Thoracic aorta (tissue), 2 donors: ENCODE data around the gene TNFAIP8L2. TPM values are rescaled to one million over a fixed set of nuclear protein-coding genes. Genes with fewer than 3 reads are reported as not detected.

Experiments used
- ATAC-seq: fragments of 150-250 bp; one replicate; pipeline ENCODE4 v1.8.0; 2017; ENCODE audit warnings: low read depth; ENCODE audit not compliant: insufficient number of reproducible peaks, low FRiP score
- DNase-seq: peaks from one replicate; pipeline ENCODE4 v3.0.0-alpha.2; 2020; ENCODE audit warnings: low spot score
- H3K27ac ChIP-seq, 2 donors: fragments of 200-600 bp; sonication (generic); 1 replicate in 1 of 2; 2 replicates in 1 of 2; pipeline ENCODE4 v1.5.1; 2016; ENCODE audit warnings: mild to moderate bottlenecking in 2 of 2, moderate library complexity in 2 of 2
- H3K27me3 ChIP-seq: fragments of 200-600 bp; sonication (generic); replicated peaks from 2 replicates; pipeline ENCODE4 v1.6.0; 2016; ENCODE audit warnings: mild to moderate bottlenecking; ENCODE audit not compliant: insufficient read depth
- H3K36me3 ChIP-seq: fragments of 200-600 bp; sonication (generic); one replicate; pipeline ENCODE4 v1.5.1; 2016
- H3K4me1 ChIP-seq, 2 donors: fragments of 200-600 bp; sonication (generic); 1 replicate in 1 of 2; 2 replicates in 1 of 2; pipeline versions ENCODE4 v1.5.1 to v1.6.0; 2016; ENCODE audit warnings: low read depth in 2 of 2, mild to moderate bottlenecking in 1 of 2; ENCODE audit not compliant: control insufficient read depth in 1 of 2
- H3K4me3 ChIP-seq: fragments of 200-600 bp; sonication (generic); 2 replicates; pipeline ENCODE4 v1.5.1; 2016; ENCODE audit warnings: mild to moderate bottlenecking
- H3K9me3 ChIP-seq: fragments of 200-600 bp; sonication (generic); 2 replicates; pipeline ENCODE4 v1.5.1; 2016
- CTCF ChIP-seq: fragments of 200-600 bp; sonication (generic); IDR thresholded peaks from one replicate; pipeline ENCODE4 v1.5.1; 2019; ENCODE audit warnings: antibody characterized with exemption
- total RNA-seq, 2 donors: library from RNA; depleted of rRNA; stranded (reverse); fragments of >200 nt; gene quantifications; one replicate each; pipeline versions ENCODE4 v1.1.0 to v1.2.3, GENCODE V29; 2016

The TNFAIP8L2 gene
- total RNA-seq, 2 donors from 2014 or later = 3.9 to 14.1 TPM

- peaks cover 9 to 25% of the 10 kb centered on the region in 2 donors for H3K4me1 ChIP-seq
- TF ChIP-seq CTCF = no peak
- no peaks in the 10 kb centered on the region for H3K27me3 ChIP-seq
- ATAC-seq = no peak
- H3K27ac ChIP-seq = peak overlapping the region; percentile 95 to 98
- H3K9me3 ChIP-seq = no peaks in the 10 kb centered on the region
- H3K36me3 ChIP-seq = peaks cover 20% of the 10 kb centered on the region
- no peak for DNase-seq
- H3K4me3 ChIP-seq = peak overlapping the region; percentile 87
Observed at GRCh38 chr1:151166505-151166956, 10.1 kb downstream of the TNFAIP8L2 start.

- ATAC-seq (no peak), DNase-seq (no peak)
- H3K4me3 ChIP-seq = peak overlapping the region; percentile 87
- H3K27me3 ChIP-seq = no peaks in the 10 kb centered on the region
- H3K36me3 ChIP-seq = peaks cover 17% of the 10 kb centered on the region
- peaks cover 9 to 25% of the 10 kb centered on the region in 2 donors for H3K4me1 ChIP-seq
- no peak for TF ChIP-seq CTCF
- no peaks in the 10 kb centered on the region for H3K9me3 ChIP-seq
- peak overlapping the region in 1 of 2 donors; percentile 95 for H3K27ac ChIP-seq
Observed at GRCh38 chr1:151167116-151167515, 10.7 kb downstream of the TNFAIP8L2 start.

DNA sequence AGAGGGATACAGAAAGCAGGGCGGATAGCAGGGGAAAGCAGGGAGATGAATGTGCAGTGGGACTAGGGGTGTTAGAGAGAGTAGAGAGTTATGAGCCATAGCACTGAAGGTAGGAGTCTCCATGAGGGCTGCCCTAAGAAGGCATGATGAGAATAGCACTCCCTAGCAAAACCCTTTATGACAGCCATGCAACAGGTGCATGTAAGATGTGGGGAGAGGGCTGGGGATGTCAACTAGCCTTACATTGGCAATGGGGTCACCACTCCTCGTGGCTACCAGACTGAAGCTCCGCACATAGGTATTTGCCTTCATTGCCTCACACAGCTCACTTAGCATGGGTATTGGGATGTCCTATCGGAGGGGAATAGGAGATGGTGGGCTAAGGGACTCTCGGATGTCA lies 14.7 kb downstream of the TNFAIP8L2 start:
- ATAC-seq (no peak), DNase-seq (no peak)
- Histone ChIP-seq H3K4me3 (no peak overlapping the region), H3K9me3 (no peaks in the 10 kb centered on the region), H3K27me3 (no peaks in the 10 kb centered on the region), H3K27ac (no peak overlapping the region), H3K4me1 (peaks cover 9 to 11% of the 10 kb centered on the region in 2 donors), H3K36me3 (peaks cover 29% of the 10 kb centered on the region)
- TF ChIP-seq CTCF = no peak

GRCh38 chr1:151175041-151175741 lies 18.7 kb downstream of the TNFAIP8L2 start:
- Histone ChIP-seq H3K36me3 (peaks cover 41% of the 10 kb centered on the region), H3K9me3 (no peaks in the 10 kb centered on the region), H3K4me1 (no peaks in the 10 kb centered on the region), H3K27ac (no peak overlapping the region), H3K27me3 (no peaks in the 10 kb centered on the region), H3K4me3 (no peak overlapping the region)
- ATAC-seq (no peak), DNase-seq (no peak)
- no peak for TF ChIP-seq CTCF

DNA sequence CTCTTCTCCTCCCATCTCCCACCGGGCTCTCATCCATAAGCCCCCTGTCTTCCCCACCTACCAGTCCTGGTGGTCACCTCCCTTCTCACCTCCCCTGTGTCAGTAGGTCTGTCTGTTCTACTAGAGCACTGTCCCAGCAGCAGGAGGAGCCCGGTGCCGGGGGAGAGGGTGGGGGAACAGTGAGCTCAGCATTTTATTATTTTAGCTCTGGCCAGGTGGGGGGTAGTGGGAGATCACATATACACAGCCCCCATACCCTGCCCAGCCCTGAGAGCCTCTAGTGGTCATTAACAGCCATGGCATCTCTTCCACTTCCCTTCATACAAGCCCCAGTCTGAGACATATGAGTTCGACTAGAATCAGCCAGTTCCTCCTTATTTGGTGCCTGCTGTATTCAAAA lies 19.4 kb downstream of the TNFAIP8L2 start, which contains the start of gene TMOD4:
Gene TMOD4, minus strand, starts transcription at position 119 of the 400 bp plus-strand sequence. CDS start 1,106 bp downstream, outside the sequence.
- Histone ChIP-seq H3K4me1 (no peaks in the 10 kb centered on the region), H3K27ac (no peak within 1 kb of the TSS), H3K36me3 (peaks cover 48% of the 10 kb centered on the region), H3K27me3 (no peaks in the 10 kb centered on the region), H3K9me3 (no peaks in the 10 kb centered on the region), H3K4me3 (no peak within 1 kb of the TSS)
- ATAC-seq = no peak
- peak; percentile 28 for TF ChIP-seq CTCF
- no peak for DNase-seq
